ENCODE measurements around the gene DAAM2. TPM values are rescaled to one million over a fixed set of nuclear protein-coding genes. Genes with fewer than 3 reads are reported as not detected.

DAAM2 gene
- total RNA-seq, 2 experiments from 2014 or later: 0.09 to 1.1 TPM

DNA sequence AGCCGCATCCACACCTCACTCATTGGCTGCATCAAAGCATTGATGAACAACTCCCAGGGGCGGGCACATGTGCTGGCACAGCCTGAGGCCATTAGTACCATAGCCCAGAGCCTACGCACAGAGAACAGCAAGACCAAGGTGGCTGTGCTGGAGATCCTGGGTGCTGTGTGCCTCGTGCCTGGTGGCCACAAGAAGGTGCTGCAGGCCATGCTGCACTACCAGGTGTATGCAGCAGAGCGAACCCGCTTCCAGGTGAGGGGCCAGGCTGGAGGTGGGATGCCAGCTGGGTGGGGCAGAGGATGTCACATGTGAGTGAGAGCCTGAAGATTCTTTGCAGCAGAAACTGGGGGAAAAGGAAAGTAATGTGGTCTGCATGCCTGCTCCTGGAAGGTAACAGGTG is 75.4 kb downstream of the DAAM2 start:
- no TSS peak for BruUV-seq (replicated peaks)
- Histone ChIP-seq H3K9me2 (ENCODE audit: insufficient read depth, low read length) (no peaks in the 10 kb centered on the region), H2AFZ (ENCODE audit: low read length) (no peak overlapping the region), H4K20me1 (ENCODE audit: insufficient read depth, low read length) (no peaks in the 10 kb centered on the region), H3K4me2 (ENCODE audit: low read length) (no peak overlapping the region), H3K4me1 (ENCODE audit: insufficient read depth, low read length, poor library complexity, severe bottlenecking) (no peaks in the 10 kb centered on the region), H3K4me3 (ENCODE audit: low read depth, low read length, poor library complexity, severe bottlenecking) (no peak overlapping the region), H3K36me3 (ENCODE audit: insufficient read depth, low read length) (no peaks in the 10 kb centered on the region), H3K9me3 (ENCODE audit: low read length) (no peaks in the 10 kb centered on the region), H3K27ac (ENCODE audit: low read depth, low read length, poor library complexity, severe bottlenecking) (no peak overlapping the region), H3K79me2 (ENCODE audit: insufficient read depth, low read depth, low read length) (no peaks in the 10 kb centered on the region)
- CTCF ChIA-PET (ENCODE audit: unreplicated experiment): interaction anchor here (1.4 kb wide), 1 partner anchor 74 kb away, joined by 3 read pairs; no protein-coding TSS in a partner anchor
- peak; percentile 32 for DNase-seq (ENCODE audit: low spot score)
- POLR2A ChIA-PET: interaction anchor here (1.9 kb wide), 1 partner anchor 15 kb away, joined by 6 read pairs; no protein-coding TSS in a partner anchor
- intact Hi-C loops (cut with micrococcal nuclease; ENCODE audit: unreplicated experiment): no loop called here
- TF ChIP-seq, protein P1, sequence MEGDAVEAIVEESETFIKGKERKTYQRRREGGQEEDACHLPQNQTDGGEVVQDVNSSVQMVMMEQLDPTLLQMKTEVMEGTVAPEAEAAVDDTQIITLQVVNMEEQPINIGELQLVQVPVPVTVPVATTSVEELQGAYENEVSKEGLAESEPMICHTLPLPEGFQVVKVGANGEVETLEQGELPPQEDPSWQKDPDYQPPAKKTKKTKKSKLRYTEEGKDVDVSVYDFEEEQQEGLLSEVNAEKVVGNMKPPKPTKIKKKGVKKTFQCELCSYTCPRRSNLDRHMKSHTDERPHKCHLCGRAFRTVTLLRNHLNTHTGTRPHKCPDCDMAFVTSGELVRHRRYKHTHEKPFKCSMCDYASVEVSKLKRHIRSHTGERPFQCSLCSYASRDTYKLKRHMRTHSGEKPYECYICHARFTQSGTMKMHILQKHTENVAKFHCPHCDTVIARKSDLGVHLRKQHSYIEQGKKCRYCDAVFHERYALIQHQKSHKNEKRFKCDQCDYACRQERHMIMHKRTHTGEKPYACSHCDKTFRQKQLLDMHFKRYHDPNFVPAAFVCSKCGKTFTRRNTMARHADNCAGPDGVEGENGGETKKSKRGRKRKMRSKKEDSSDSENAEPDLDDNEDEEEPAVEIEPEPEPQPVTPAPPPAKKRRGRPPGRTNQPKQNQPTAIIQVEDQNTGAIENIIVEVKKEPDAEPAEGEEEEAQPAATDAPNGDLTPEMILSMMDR (conservative IDR thresholded peaks at IDR 0.05; ENCODE audit: low read length): peak; percentile 50
- no peak for TF ChIP-seq EZH2phosphoT487 (IDR thresholded peaks at IDR 0.05; ENCODE audit: borderline replicate concordance, low read depth, low read length)

DNA sequence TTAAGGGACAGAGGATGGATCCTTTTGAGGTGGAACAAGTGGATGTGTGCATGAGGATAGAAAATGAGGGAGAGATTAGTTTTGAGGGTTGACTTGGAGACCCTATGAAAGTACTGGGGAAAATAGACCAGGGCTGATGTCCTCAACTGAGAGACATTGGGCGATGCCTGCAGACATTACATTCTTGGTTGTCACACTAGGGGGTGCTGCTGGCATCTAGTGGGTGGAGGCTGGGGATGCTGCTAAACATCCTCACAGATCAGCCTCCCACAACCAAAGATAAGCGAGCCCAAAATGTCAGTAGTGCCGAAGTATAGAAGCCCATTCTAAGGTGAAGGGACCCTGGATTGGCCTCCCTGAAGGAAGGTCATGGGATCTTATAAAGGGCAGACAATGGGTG is 78.8 kb downstream of the DAAM2 start:
- H2AFZ ChIP-seq (ENCODE audit: low read length): no peak overlapping the region
- H3K27ac ChIP-seq (ENCODE audit: low read depth, low read length, poor library complexity, severe bottlenecking): no peak overlapping the region
- ChIA-PET CTCF (ENCODE audit: unreplicated experiment) (interaction anchor here (0.6 kb wide), 1 partner anchor 684 kb away, joined by 3 read pairs; no protein-coding TSS in a partner anchor), POLR2A (no interaction called here)
- no peaks in the 10 kb centered on the region for H3K36me3 ChIP-seq (ENCODE audit: insufficient read depth, low read length)
- H3K4me2 ChIP-seq (ENCODE audit: low read length): no peak overlapping the region
- DNase-seq (ENCODE audit: low spot score): no peak
- no peaks in the 10 kb centered on the region for H3K9me2 ChIP-seq (ENCODE audit: insufficient read depth, low read length)
- intact Hi-C loops (cut with micrococcal nuclease; ENCODE audit: unreplicated experiment): no loop called here
- no peaks in the 10 kb centered on the region for H3K4me1 ChIP-seq (ENCODE audit: insufficient read depth, low read length, poor library complexity, severe bottlenecking)
- H3K79me2 ChIP-seq (ENCODE audit: insufficient read depth, low read depth, low read length): no peaks in the 10 kb centered on the region
- no peak for TF ChIP-seq EZH2phosphoT487 (IDR thresholded peaks at IDR 0.05; ENCODE audit: borderline replicate concordance, low read depth, low read length)
- TF ChIP-seq, protein P1 (conservative IDR thresholded peaks at IDR 0.05; ENCODE audit: low read length): 0 out of 2 replicates have a peak, but pooled peaks have one; percentile 29
- no TSS peak for BruUV-seq (replicated peaks)
- H4K20me1 ChIP-seq (ENCODE audit: insufficient read depth, low read length): no peaks in the 10 kb centered on the region
- no peak overlapping the region for H3K4me3 ChIP-seq (ENCODE audit: low read depth, low read length, poor library complexity, severe bottlenecking)
- no peaks in the 10 kb centered on the region for H3K9me3 ChIP-seq (ENCODE audit: low read length)

DNA sequence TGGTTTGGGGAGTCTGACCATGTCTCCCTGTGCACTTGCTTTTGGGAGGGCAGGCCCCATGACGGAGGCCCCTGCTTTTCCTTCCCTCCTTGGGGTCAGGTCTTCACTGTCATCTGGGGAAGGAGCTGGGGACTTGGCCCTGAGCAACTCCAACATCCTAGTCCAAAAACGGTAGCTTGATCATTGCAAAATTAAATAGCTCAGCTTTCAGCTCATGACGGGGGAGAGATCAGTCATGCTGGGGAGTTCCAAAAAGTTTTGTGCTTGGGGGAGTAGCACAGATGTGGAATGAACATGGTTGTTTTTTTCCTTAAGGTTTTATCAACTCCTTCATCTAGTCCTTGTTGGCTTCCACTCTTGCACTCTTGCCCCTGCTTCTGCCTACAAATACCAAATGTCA is 81.3 kb downstream of the DAAM2 start:
- Histone ChIP-seq H2AFZ (ENCODE audit: low read length) (no peak overlapping the region), H3K4me2 (ENCODE audit: low read length) (no peak overlapping the region), H3K9me3 (ENCODE audit: low read length) (no peaks in the 10 kb centered on the region), H3K9me2 (ENCODE audit: insufficient read depth, low read length) (no peaks in the 10 kb centered on the region), H3K4me3 (ENCODE audit: low read depth, low read length, poor library complexity, severe bottlenecking) (no peak overlapping the region), H4K20me1 (ENCODE audit: insufficient read depth, low read length) (no peaks in the 10 kb centered on the region), H3K79me2 (ENCODE audit: insufficient read depth, low read depth, low read length) (no peaks in the 10 kb centered on the region), H3K4me1 (ENCODE audit: insufficient read depth, low read length, poor library complexity, severe bottlenecking) (no peaks in the 10 kb centered on the region), H3K36me3 (ENCODE audit: insufficient read depth, low read length) (no peaks in the 10 kb centered on the region), H3K27ac (ENCODE audit: low read depth, low read length, poor library complexity, severe bottlenecking) (no peak overlapping the region)
- ChIA-PET CTCF (ENCODE audit: unreplicated experiment) (no interaction called here), POLR2A (interaction anchor here (0.9 to 1.6 kb wide), 2 partner anchors 23 to 62 kb away, joined by 3 to 4 read pairs; no protein-coding TSS in a partner anchor)
- BruUV-seq (replicated peaks): no TSS peak
- TF ChIP-seq EZH2phosphoT487 (IDR thresholded peaks at IDR 0.05; ENCODE audit: borderline replicate concordance, low read depth, low read length): no peak
- TF ChIP-seq, protein P1 (conservative IDR thresholded peaks at IDR 0.05; ENCODE audit: low read length): no peak
- DNase-seq (ENCODE audit: low spot score): no peak
- intact Hi-C loops (cut with micrococcal nuclease; ENCODE audit: unreplicated experiment): no loop called here

Measured in OCI-LY7 (cell line).